H1 (cell line): Measurements from ENCODE around the gene DECR2. TPM values are rescaled to one million over a fixed set of nuclear protein-coding genes. Genes with fewer than 3 reads are reported as not detected.
A peak's percentile ranks its signal among the peaks of the same experiment; 100 is the strongest.

Experiments
- CTCF ChIA-PET: fragments of 300-600 bp; sonication (Branson Sonifier 250); formaldehyde crosslinking; loops from one replicate; lab custom pipeline; 2021; ENCODE audit not compliant: partially characterized antibody; lab: Charles Lee
- POLR2A ChIA-PET: fragments of 300-600 bp; sonication (Branson Sonifier 250); formaldehyde crosslinking; loops from one replicate; lab custom pipeline; 2021; ENCODE audit warnings: inconsistent platforms; ENCODE audit not compliant: partially characterized antibody; lab: Charles Lee
- DNase-seq, 2 experiments: peaks; one replicate each; pipeline versions ENCODE4 v3.0.0 to v3.0.0-alpha.2; 2010 to 2022; ENCODE audit warnings: low spot score in 2 of 2, low read depth in 1 of 2, mixed read lengths in 1 of 2
- FAIRE-seq: peaks from 2 replicates; lab custom pipeline; 2011; peaks lifted over from hg19 to GRCh38; lab: Jason Lieb, UNC
- H2AFZ ChIP-seq: 2 replicates; pipeline ENCODE4 v1.8.1; 2012; ENCODE audit warnings: low read length, inconsistent platforms
- H2AK5ac ChIP-seq: 2 replicates; pipeline ENCODE4 v1.6.1; 2013; ENCODE audit warnings: low read depth, low read length
- H2BK120ac ChIP-seq: replicated peaks from 2 replicates; pipeline ENCODE3; 2013; ENCODE audit warnings: low read depth, low read length, inconsistent platforms
- H2BK12ac ChIP-seq: 2 replicates; pipeline ENCODE4 v1.6.1; 2013; ENCODE audit warnings: low read depth, low read length
- H2BK15ac ChIP-seq: 2 replicates; pipeline ENCODE4 v1.6.1; 2013; ENCODE audit warnings: low read length
- H2BK20ac ChIP-seq: 2 replicates; pipeline ENCODE4 v1.6.1; 2013; ENCODE audit warnings: low read length
- H2BK5ac ChIP-seq: 2 replicates; pipeline ENCODE4 v1.6.1; 2013; ENCODE audit warnings: low read depth, low read length
- H3K14ac ChIP-seq: 2 replicates; pipeline ENCODE4 v1.6.1; 2013; ENCODE audit warnings: inconsistent platforms; ENCODE audit not compliant: insufficient read length
- H3K18ac ChIP-seq: 2 replicates; pipeline ENCODE4 v1.6.1; 2013; ENCODE audit warnings: low read length; ENCODE audit errors: extremely low read depth
- H3K23ac ChIP-seq: 2 replicates; pipeline ENCODE4 v1.6.1; 2013; ENCODE audit warnings: inconsistent platforms; ENCODE audit not compliant: insufficient read length
- H3K23me2 ChIP-seq: 2 replicates; pipeline ENCODE4 v1.6.1; 2013; ENCODE audit warnings: low read depth, low read length
- H3K27ac ChIP-seq: 2 replicates; pipeline ENCODE4 v1.6.1; 2011; ENCODE audit warnings: low read depth, low read length, inconsistent platforms
- H3K27me3 ChIP-seq, 4 experiments: replicated peaks in 1 of 4; 1 replicate in 1 of 4; 2 replicates in 3 of 4; pipeline versions ENCODE4 v1.6.1 to v1.8.1; 2011 to 2013; ENCODE audit warnings: low read length in 3 of 4, mild to moderate bottlenecking in 3 of 4, inconsistent platforms in 2 of 4, mixed read lengths in 2 of 4, moderate library complexity in 1 of 4; ENCODE audit not compliant: control insufficient read depth in 3 of 4, insufficient read depth in 3 of 4; ENCODE audit errors: extremely low read depth in 1 of 4
- H3K36me3 ChIP-seq, 4 experiments: 2 replicates each; pipeline versions ENCODE4 v1.6.1 to v1.8.1; 2011 to 2013; ENCODE audit warnings: mild to moderate bottlenecking in 4 of 4, low read length in 3 of 4, moderate library complexity in 2 of 4, control low read depth in 1 of 4, inconsistent platforms in 1 of 4; ENCODE audit not compliant: insufficient read depth in 4 of 4, control insufficient read depth in 2 of 4
- H3K4ac ChIP-seq: replicated peaks from 2 replicates; pipeline ENCODE3; 2013; ENCODE audit warnings: low read length, low read depth, mixed read lengths, inconsistent platforms; ENCODE audit not compliant: insufficient read length
- H3K4me1 ChIP-seq, 4 experiments: replicated peaks in 1 of 4; 1 replicate in 1 of 4; 2 replicates in 3 of 4; pipeline versions ENCODE4 v1.6.1 to v1.8.1; 2011 to 2013; ENCODE audit warnings: low read length in 3 of 4, inconsistent platforms in 2 of 4, mixed read lengths in 1 of 4; ENCODE audit not compliant: insufficient read depth in 4 of 4, control insufficient read depth in 3 of 4
- H3K4me2 ChIP-seq, 2 experiments: 2 replicates each; pipeline versions ENCODE4 v1.6.1 to v1.8.1; 2011 to 2013; ENCODE audit warnings: low read depth in 2 of 2, low read length in 2 of 2, control low read depth in 1 of 2, inconsistent platforms in 1 of 2, mild to moderate bottlenecking in 1 of 2; ENCODE audit not compliant: insufficient read depth in 1 of 2
- H3K4me3 ChIP-seq, 4 experiments: fragments of 200-600, 300-600 bp in 1 of 4; sonication (generic), shearing (Covaris generic), sonication (Bioruptor Twin) in 1 of 4; 2 replicates each; pipeline versions ENCODE4 v1.5.1 to v1.8.1; 2011 to 2016; ENCODE audit warnings: low read length in 4 of 4, low read depth in 3 of 4, control low read depth in 2 of 4, inconsistent platforms in 2 of 4, mild to moderate bottlenecking in 2 of 4, mixed read lengths in 1 of 4, moderate library complexity in 1 of 4; ENCODE audit not compliant: insufficient read depth in 2 of 4; ENCODE audit errors: extremely low read depth in 1 of 4
- H3K56ac ChIP-seq: replicated peaks from 2 replicates; pipeline ENCODE3; 2013; ENCODE audit warnings: low read depth, mild to moderate bottlenecking, mixed read lengths, low read length, inconsistent platforms; ENCODE audit not compliant: insufficient read length
- H3K79me1 ChIP-seq: 2 replicates; pipeline ENCODE4 v1.6.1; 2013; ENCODE audit warnings: low read depth, low read length, control low read depth
- H3K79me2 ChIP-seq, 2 experiments: 2 replicates each; pipeline versions ENCODE4 v1.6.1 to v1.8.1; 2012 to 2013; ENCODE audit warnings: low read length in 2 of 2, mild to moderate bottlenecking in 2 of 2, inconsistent platforms in 1 of 2; ENCODE audit not compliant: insufficient read depth in 2 of 2, control insufficient read depth in 1 of 2
- H3K9ac ChIP-seq, 4 experiments: replicated peaks in 1 of 4; 1 replicate in 1 of 4; 2 replicates in 3 of 4; pipeline versions ENCODE4 v1.6.1 to v1.8.1; 2011 to 2013; ENCODE audit warnings: low read depth in 3 of 4, low read length in 3 of 4, control low read depth in 2 of 4, mild to moderate bottlenecking in 2 of 4, moderate library complexity in 2 of 4, inconsistent platforms in 1 of 4; ENCODE audit errors: extremely low read depth in 1 of 4
- H3K9me3 ChIP-seq, 2 experiments: 2 replicates each; pipeline versions ENCODE4 v1.6.1 to v1.8.1; 2012 to 2013; ENCODE audit warnings: mild to moderate bottlenecking in 2 of 2, moderate library complexity in 2 of 2, control low read depth in 1 of 2, inconsistent platforms in 1 of 2, low read depth in 1 of 2, low read length in 1 of 2, mixed read lengths in 1 of 2; ENCODE audit not compliant: insufficient read depth in 2 of 2
- H4K20me1 ChIP-seq, 2 experiments: replicated peaks in 1 of 2; 2 replicates each; pipeline versions ENCODE3 to v1.8.1; 2011 to 2013; ENCODE audit warnings: inconsistent platforms in 2 of 2, low read length in 2 of 2, mild to moderate bottlenecking in 1 of 2; ENCODE audit not compliant: insufficient read depth in 2 of 2, control insufficient read depth in 1 of 2
- H4K5ac ChIP-seq: 2 replicates; pipeline ENCODE4 v1.6.1; 2013; ENCODE audit warnings: low read length, low read depth, mixed read lengths, inconsistent platforms; ENCODE audit not compliant: insufficient read length
- H4K8ac ChIP-seq: 2 replicates; pipeline ENCODE4 v1.8.0; 2013; ENCODE audit warnings: mild to moderate bottlenecking, moderate library complexity, low read length, inconsistent platforms; ENCODE audit not compliant: insufficient read depth; ENCODE audit errors: extremely low read depth
- H4K91ac ChIP-seq: replicated peaks from 2 replicates; pipeline ENCODE3; 2013; ENCODE audit warnings: low read length, mixed read lengths, inconsistent platforms; ENCODE audit not compliant: insufficient read length
- CHD2 ChIP-seq: IDR thresholded peaks from 2 replicates; pipeline ENCODE4 v1.6.1; 2012; ENCODE audit warnings: low read length, improper control_type of control experiment
- CTCF ChIP-seq, 3 experiments: IDR thresholded peaks; 1 replicate in 2 of 3; 2 replicates in 1 of 3; pipeline versions ENCODE4 v1.5.1 to v1.6.1; 2011; ENCODE audit warnings: low read length in 3 of 3, mild to moderate bottlenecking in 3 of 3, inconsistent platforms in 2 of 3, low read depth in 1 of 3, moderate library complexity in 1 of 3; ENCODE audit not compliant: insufficient read depth in 1 of 3; ENCODE audit errors: control extremely low read depth in 1 of 3
- FOSL1 ChIP-seq: IDR thresholded peaks from 2 replicates; pipeline ENCODE4 v1.6.1; 2011; ENCODE audit warnings: mild to moderate bottlenecking, low read depth, low read length, moderate library complexity; ENCODE audit not compliant: insufficient read depth
- JUND ChIP-seq: IDR thresholded peaks from 2 replicates; pipeline ENCODE4 v1.6.1; 2011; ENCODE audit warnings: mild to moderate bottlenecking, improper control_type of control experiment, low read length
- RAD21 ChIP-seq, 2 experiments: IDR thresholded peaks in 1 of 2; conservative IDR thresholded peaks in 1 of 2; 2 replicates each; pipeline ENCODE4 v1.6.1; 2011; ENCODE audit warnings: low read depth in 2 of 2, low read length in 2 of 2, improper control_type of control experiment in 1 of 2, inconsistent platforms in 1 of 2, mild to moderate bottlenecking in 1 of 2, moderate library complexity in 1 of 2
- RFX5 ChIP-seq: IDR thresholded peaks from 2 replicates; pipeline ENCODE4 v1.6.1; 2011; ENCODE audit warnings: low read depth, low read length, improper control_type of control experiment, borderline replicate concordance
- SIX5 ChIP-seq: IDR thresholded peaks from 2 replicates; pipeline ENCODE4 v1.6.1; 2011; ENCODE audit warnings: mild to moderate bottlenecking, low read depth, low read length
- TBP ChIP-seq: IDR thresholded peaks from 2 replicates; pipeline ENCODE4 v1.6.1; 2011; ENCODE audit warnings: low read depth, low read length, improper control_type of control experiment
- TEAD4 ChIP-seq: IDR thresholded peaks from 2 replicates; pipeline ENCODE4 v1.6.1; 2012; ENCODE audit warnings: low read depth, low read length, inconsistent platforms, mixed read lengths
- USF2 ChIP-seq: IDR thresholded peaks from 2 replicates; pipeline ENCODE4 v1.6.1; 2011; ENCODE audit warnings: low read length, improper control_type of control experiment
- WGBS, 2 experiments: shearing (Covaris generic) in 1 of 2; methylation state at CpG; one replicate each; pipeline versions ENCODE4 v1.1.6 to v1.1.7; 2013 to 2015; ENCODE audit warnings: low lambda C conversion rate in 2 of 2, mixed read lengths in 2 of 2, inconsistent platforms in 1 of 2, low coverage in 1 of 2, missing lambda C conversion rate in 1 of 2; ENCODE audit not compliant: insufficient replicate concordance in 2 of 2, insufficient coverage in 1 of 2, insufficient read length in 1 of 2; ENCODE audit errors: extremely low coverage in 1 of 2, missing lambda C conversion rate in 1 of 2; 5-methylcytosine and 5-hydroxymethylcytosine counted together
- polyA plus RNA-seq, 7 experiments: library from polyadenylated mRNA; depleted of rRNA in 3 of 7; stranded (reverse) in 5 of 7; unstranded in 2 of 7; fragments of >200 nt in 5 of 7; fragments of 200-250 nt in 2 of 7; gene quantifications; 1 replicate in 5 of 7; 2 replicates in 1 of 7; 4 replicates in 1 of 7; pipeline versions ENCODE4 v1.2.1 to v1.2.3, GENCODE V29; 2011 to 2013; ENCODE audit warnings: missing spikeins in 2 of 7, mixed read lengths in 2 of 7
- total RNA-seq: library from RNA; stranded (reverse); fragmentation: NEBNext Ultra II Directional; extraction: Animal tissue kit (Norgen Biotek cat#: 25700); gene quantifications from 2 replicates; pipeline ENCODE4 v1.2.1, GENCODE V29; 2021

The DECR2 gene
- total and polyA plus RNA-seq, 2 of the 8 experiments (the other 6 are each of a cell fraction or from before 2014, with no cell fraction given), result 28.2 to 39.9 TPM

DNA sequence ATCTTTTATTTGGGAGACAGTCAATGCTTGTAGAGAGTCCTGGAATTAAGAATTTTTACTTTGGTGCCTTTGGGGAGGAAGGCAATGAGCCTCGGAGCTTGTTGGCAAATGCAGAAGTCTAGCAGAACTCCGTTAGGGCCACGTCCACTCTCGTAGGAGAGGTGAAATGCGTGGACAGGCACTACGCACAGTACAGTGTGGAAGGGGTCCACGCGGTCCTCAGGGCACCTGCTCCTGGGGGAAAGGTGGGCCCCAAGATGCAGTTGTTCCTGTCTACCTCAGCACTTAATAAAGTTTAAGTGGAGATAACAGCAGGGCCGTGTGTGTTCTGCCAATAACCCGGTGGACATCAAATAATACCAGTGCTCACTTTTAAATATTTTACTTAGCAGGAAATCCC lies 25.6 kb downstream of the DECR2 start:
- Histone ChIP-seq H3K4me1 (peaks cover 0 to 15% (median 7%) of the 10 kb centered on the region in 4 experiments; a peak in 4 of 7 replicates), H3K4ac (no peak overlapping the region), H4K8ac (no peak overlapping the region), H3K23me2 (peaks cover 13% of the 10 kb centered on the region; the same call in 1 of the 2 replicates), H3K9me3 (no peaks in the 10 kb centered on the region), H3K79me1 (peaks cover 4% of the 10 kb centered on the region), H2BK15ac (no peak overlapping the region), H3K56ac (no peak overlapping the region), H2BK20ac (no peak overlapping the region), H4K20me1 (peaks cover 4 to 18% of the 10 kb centered on the region in 2 experiments), H3K27ac (no peak overlapping the region), H3K14ac (no peak overlapping the region), H2AK5ac (no peak overlapping the region), H3K4me2 (peak overlapping the region; percentile 80 to 99), H3K4me3 (peak overlapping the region; percentile 66 to 97 (median 68); a peak in 6 of 8 replicates), H3K27me3 (peaks cover 11 to 33% (median 24%) of the 10 kb centered on the region in 4 experiments), H4K91ac (no peak overlapping the region), H4K5ac (no peak overlapping the region), H3K23ac (no peak overlapping the region), H2AFZ (no peak overlapping the region), H3K9ac (no peak overlapping the region), H3K36me3 (no peaks in the 10 kb centered on the region), H3K79me2 (peaks cover 0 to 36% of the 10 kb centered on the region in 2 experiments; a peak in 2 of 4 replicates), H2BK5ac (no peak overlapping the region), H2BK12ac (no peak overlapping the region), H3K18ac (no peak overlapping the region), H2BK120ac (no peak overlapping the region)
- no peak for FAIRE-seq
- CTCF ChIA-PET, result interaction anchor here (0.7 to 2.1 kb wide), 4 partner anchors 9 to 247 kb away, joined by 4 to 6 read pairs (median 4); no protein-coding TSS in a partner anchor
- WGBS, 2 experiments, result 94% methylated on average over 10 of the region's 10 CpGs; no CpG with 5 or more reads in 1 of the 2 experiments
- no peak for DNase-seq
- POLR2A ChIA-PET, result interaction anchor here (1.3 to 1.4 kb wide), 2 partner anchors 10 to 34 kb away, joined by 4 to 5 read pairs; no protein-coding TSS in a partner anchor
- TF ChIP-seq SIX5, result no peak
- TF ChIP-seq CHD2, result no peak
- TF ChIP-seq TBP, result no peak
- no peak for TF ChIP-seq FOSL1
- no peak for TF ChIP-seq RAD21 (IDR thresholded peaks at IDR 0.05 in 1 of 2, conservative IDR thresholded peaks at IDR 0.05 in 1 of 2; ENCODE audit: low read depth in 2 of 2, low read length in 2 of 2)
- TF ChIP-seq USF2, result no peak
- no peak for TF ChIP-seq CTCF (IDR thresholded peaks at IDR 0.05; ENCODE audit: control extremely low read depth in 1 of 3, insufficient read depth in 1 of 3, low read depth in 1 of 3, low read length in 3 of 3)
- no peak for TF ChIP-seq RFX5
- no peak for TF ChIP-seq JUND
- no peak for TF ChIP-seq TEAD4
